ENCODE measurements around the gene FAM20B. TPM values are rescaled to one million over a fixed set of nuclear protein-coding genes. Genes with fewer than 3 reads are reported as not detected.

FAM20B gene
- total and polyA plus RNA-seq, 2 of the 8 experiments (the other 6 are each of a cell fraction or from before 2014, with no cell fraction given), result 8.3 to 36.6 TPM

- TF ChIP-seq CHD7 (IDR thresholded peaks at IDR 0.05; ENCODE audit: insufficient replicate concordance, low read length) (no peak), ATF2 (IDR thresholded peaks at IDR 0.05; ENCODE audit: low read length) (no peak), ATF3 (IDR thresholded peaks at IDR 0.05; ENCODE audit: insufficient read depth, low read depth, low read length) (no peak), BRCA1 (IDR thresholded peaks at IDR 0.05; ENCODE audit: low read depth, low read length) (no peak), KDM5A (IDR thresholded peaks at IDR 0.05; ENCODE audit: low read length) (no peak), PHF8 (conservative IDR thresholded peaks at IDR 0.05; ENCODE audit: low read depth, low read length) (no peak), EZH2 (IDR thresholded peaks at IDR 0.05; ENCODE audit: low read depth, low read length, severe bottlenecking) (no peak)
These were observed 69.7 kb downstream of the FAM20B start (continued) for GRCh38 chr1:179095377-179095776.
